Measurements from ENCODE around the gene GTPBP3. TPM values are rescaled to one million over a fixed set of nuclear protein-coding genes. Genes with fewer than 3 reads are reported as not detected.

The GTPBP3 gene
- total RNA-seq, 1 donor from 2014 or later: 22.0 TPM

- no peak for DNase-seq (ENCODE audit: low spot score)
- ATAC-seq: no peak
- intact Hi-C loops (cut with DNase I): no loop called here
Measured at GRCh38 chr19:17306285-17306714, 31.1 kb upstream of the GTPBP3 start.

GRCh38 chr19:17307876-17308377 lies 29.4 kb upstream of the GTPBP3 start:
- intact Hi-C loops (cut with DNase I): no loop called here
- DNase-seq (ENCODE audit: low spot score) (no peak), ATAC-seq (no peak)

GRCh38 chr19:17309198-17309964 lies 28.0 kb upstream of the GTPBP3 start, which contains the start of gene DDA1:
Gene DDA1, plus strand, starts transcription at chr19:17309563. Its CDS starts 92 bp downstream, at chr19:17309655.
- ATAC-seq: peak; percentile 93
- intact Hi-C loops (cut with DNase I): no loop called here
- peak; percentile 99 for DNase-seq (ENCODE audit: low spot score)

- intact Hi-C loops (cut with DNase I): no loop called here
- DNase-seq (ENCODE audit: low spot score): no peak
- ATAC-seq: no peak
Measured at GRCh38 chr19:17309965-17310461, 27.3 kb upstream of the GTPBP3 start.

GRCh38 chr19:17311455-17312188 lies 25.7 kb upstream of the GTPBP3 start:
- ATAC-seq (no peak), DNase-seq (ENCODE audit: low spot score) (no peak)
- intact Hi-C loops (cut with DNase I): no loop called here

GRCh38 chr19:17312189-17313113 lies 24.9 kb upstream of the GTPBP3 start:
- ATAC-seq (no peak), DNase-seq (ENCODE audit: low spot score) (no peak)
- intact Hi-C loops (cut with DNase I): no loop called here

GRCh38 chr19:17314007-17314593 lies 23.3 kb upstream of the GTPBP3 start:
- no peak for ATAC-seq
- DNase-seq (ENCODE audit: low spot score): peak; percentile 60

GRCh38 chr19:17318966-17319365 lies 18.4 kb upstream of the GTPBP3 start:
- ATAC-seq: no peak
- intact Hi-C loops (cut with DNase I): no loop called here
- no peak for DNase-seq (ENCODE audit: low spot score)

More at GRCh38 chr19:17314007-17314593, 23.3 kb upstream of the GTPBP3 start:
- intact Hi-C loops (cut with DNase I): no loop called here

GRCh38 chr19:17319473-17320238 lies 17.7 kb upstream of the GTPBP3 start:
- intact Hi-C loops (cut with DNase I): no loop called here
- DNase-seq (ENCODE audit: low spot score) (no peak), ATAC-seq (no peak)

- intact Hi-C loops (cut with DNase I): no loop called here
- ATAC-seq: no peak
- no peak for DNase-seq (ENCODE audit: low spot score)
Measured at GRCh38 chr19:17320435-17320834, 16.9 kb upstream of the GTPBP3 start.

- ATAC-seq (no peak), DNase-seq (ENCODE audit: low spot score) (no peak)
- intact Hi-C loops (cut with DNase I): no loop called here
Measured at GRCh38 chr19:17321655-17322489, 15.5 kb upstream of the GTPBP3 start.

GRCh38 chr19:17322854-17323253 lies 14.5 kb upstream of the GTPBP3 start:
- intact Hi-C loops (cut with DNase I): no loop called here
- DNase-seq (ENCODE audit: low spot score): no peak
- peak; percentile 48 for ATAC-seq

GRCh38 chr19:17323300-17323963 lies 13.9 kb upstream of the GTPBP3 start:
- no peak for DNase-seq (ENCODE audit: low spot score)
- intact Hi-C loops (cut with DNase I): no loop called here
- no peak for ATAC-seq

- intact Hi-C loops (cut with DNase I): no loop called here
- DNase-seq (ENCODE audit: low spot score): no peak
- no peak for ATAC-seq
Measured at GRCh38 chr19:17323964-17324332, 13.4 kb upstream of the GTPBP3 start.

- DNase-seq (ENCODE audit: low spot score): no peak
- intact Hi-C loops (cut with DNase I): no loop called here
- ATAC-seq: no peak
Measured at GRCh38 chr19:17324357-17325114, 12.8 kb upstream of the GTPBP3 start.

GRCh38 chr19:17325133-17325532 lies 12.2 kb upstream of the GTPBP3 start:
- no peak for DNase-seq (ENCODE audit: low spot score)
- ATAC-seq: no peak
- intact Hi-C loops (cut with DNase I): no loop called here

Measured in sciatic nerve (tissue), 2 donors.